Natural killer cell (primary cell): ENCODE results near the gene CCDC127. TPM values are rescaled to one million over a fixed set of nuclear protein-coding genes. Genes with fewer than 3 reads are reported as not detected.
"Not testable (repeated sequence)": the region's sequence is repeated elsewhere in the genome, so short reads cannot be mapped to it uniquely, and the experiment has no call there.

Source experiments
- ATAC-seq, 3 donors: fragments of 150-1000 bp in 2 of 3; fragments of 200-7000 bp in 1 of 3; cut with Tn5 transposase; 1 replicate in 1 of 3; 2 replicates in 2 of 3; pipeline ENCODE4 v1.10.0; 2021; ENCODE audit warnings: mild to moderate bottlenecking in 2 of 3, moderate library complexity in 2 of 3
- DNase-seq, 2 donors: peaks; one replicate each; pipeline versions ENCODE4 v3.0.0 to v3.0.0-alpha.2; 2013 to 2021; ENCODE audit warnings: mixed read lengths in 1 of 2
- H3K27ac ChIP-seq: one replicate; pipeline ENCODE4 v1.5.1; 2013; ENCODE audit warnings: mild to moderate bottlenecking, low read length
- H3K27me3 ChIP-seq: one replicate; pipeline ENCODE4 v1.6.1; 2013; ENCODE audit warnings: low read length; ENCODE audit not compliant: control insufficient read depth, insufficient read depth
- H3K36me3 ChIP-seq: one replicate; pipeline ENCODE4 v1.6.1; 2013; ENCODE audit warnings: low read length; ENCODE audit not compliant: control insufficient read depth, insufficient read depth
- H3K4me1 ChIP-seq: one replicate; pipeline ENCODE4 v1.6.1; 2013; ENCODE audit warnings: low read length; ENCODE audit not compliant: control insufficient read depth, insufficient read depth
- H3K4me3 ChIP-seq: one replicate; pipeline ENCODE4 v1.5.1; 2013; ENCODE audit warnings: low read length
- H3K9me3 ChIP-seq: one replicate; pipeline ENCODE4 v1.6.1; 2013; ENCODE audit warnings: low read length; ENCODE audit not compliant: control insufficient read depth, insufficient read depth
- H3K27ac Mint-ChIP-seq, 2 donors: one replicate each; pipeline ENCODE4 v1.8.0; 2022; ENCODE audit warnings: mild to moderate bottlenecking in 2 of 2, mixed read lengths in 2 of 2, moderate library complexity in 1 of 2
- H3K27me3 Mint-ChIP-seq, 2 donors: one replicate each; pipeline ENCODE4 v1.8.0; 2022; ENCODE audit warnings: low read depth in 2 of 2, mixed read lengths in 2 of 2
- H3K36me3 Mint-ChIP-seq: one replicate; pipeline ENCODE4 v1.8.0; 2022; ENCODE audit warnings: mixed read lengths
- H3K4me1 Mint-ChIP-seq, 2 donors: one replicate each; pipeline ENCODE4 v1.8.0; 2022; ENCODE audit warnings: mixed read lengths in 2 of 2
- H3K4me3 Mint-ChIP-seq: one replicate; pipeline ENCODE4 v1.8.0; 2022; ENCODE audit warnings: mild to moderate bottlenecking, moderate library complexity, mixed read lengths
- H3K9me3 Mint-ChIP-seq, 2 donors: one replicate each; pipeline ENCODE4 v1.8.0; 2022; ENCODE audit warnings: mixed read lengths in 2 of 2
- CTCF ChIP-seq: fragments of 200-600 bp; IDR thresholded peaks from one replicate; pipeline ENCODE4 v1.8.0; 2022; ENCODE audit warnings: antibody characterized with exemption
- WGBS: methylation state at CpG from one replicate; pipeline ENCODE4 v1.1.7; 2013; ENCODE audit warnings: missing lambda C conversion rate; ENCODE audit not compliant: insufficient coverage; 5-methylcytosine and 5-hydroxymethylcytosine counted together
- intact Hi-C: fragments of 100-400 bp; cut with micrococcal nuclease; formaldehyde crosslinking; loops from one replicate; pipeline ENCODE4 v1.14.2; 2022
- total RNA-seq, 4 donors: library from RNA; stranded (reverse); fragments of 120-200 nt in 1 of 4; gene quantifications; one replicate each; pipeline versions ENCODE4 v1.2.3 to v1.2.4, GENCODE V29; 2013 to 2022

CCDC127 gene
- total RNA-seq, 3 donors from 2014 or later (not counting 1 experiment from before 2014, with no cell fraction given) = 4.4 to 6.2 (median 5.4) TPM

GRCh38 chr5:264338-264737 is 46.4 kb upstream of the CCDC127 start:
- WGBS = 86% methylated on average over 10 of the region's 10 CpGs
- Histone ChIP-seq H3K4me3 (no peak overlapping the region), H3K36me3 (peaks cover 16% of the 10 kb centered on the region), H3K27me3 (no peaks in the 10 kb centered on the region), H3K4me1 (no peaks in the 10 kb centered on the region), H3K9me3 (no peaks in the 10 kb centered on the region), H3K27ac (no peak overlapping the region)
- intact Hi-C loops = no loop called here
- no peak overlapping the region for H3K4me3 Mint-ChIP-seq
- H3K27ac Mint-ChIP-seq = no peak overlapping the region
- H3K4me1 Mint-ChIP-seq = no peaks in the 10 kb centered on the region
- H3K9me3 Mint-ChIP-seq = no peaks in the 10 kb centered on the region
- ATAC-seq = no peak
- DNase-seq = no peak
- H3K36me3 Mint-ChIP-seq = no peaks in the 10 kb centered on the region
- no peaks in the 10 kb centered on the region for H3K27me3 Mint-ChIP-seq
- no peak for TF ChIP-seq CTCF

- DNase-seq, H3K4me1 ChIP-seq, intact Hi-C loops, H3K27ac ChIP-seq, H3K36me3 Mint-ChIP-seq, H3K9me3 Mint-ChIP-seq, ATAC-seq, H3K27me3 Mint-ChIP-seq, H3K4me1 Mint-ChIP-seq, H3K9me3 ChIP-seq, H3K27me3 ChIP-seq, H3K27ac Mint-ChIP-seq, H3K4me3 Mint-ChIP-seq, H3K4me3 ChIP-seq: not testable (repeated sequence)
- peaks cover 16% of the 10 kb centered on the region for H3K36me3 ChIP-seq
- 86% methylated on average over 9 of the region's 9 CpGs for WGBS
Observed at GRCh38 chr5:263275-263974, 45.5 kb upstream of the CCDC127 start.

- Mint-ChIP-seq H3K9me3 (no peaks in the 10 kb centered on the region), H3K27ac (no peak overlapping the region), H3K4me1 (peaks cover 0 to 7% of the 10 kb centered on the region in 2 donors), H3K36me3 (no peaks in the 10 kb centered on the region), H3K4me3 (no peak overlapping the region), H3K27me3 (no peaks in the 10 kb centered on the region)
- TF ChIP-seq CTCF = no peak
- H3K27me3 ChIP-seq = no peaks in the 10 kb centered on the region
- H3K4me1 ChIP-seq = no peaks in the 10 kb centered on the region
- H3K36me3 ChIP-seq = peaks cover 28% of the 10 kb centered on the region
- no peaks in the 10 kb centered on the region for H3K9me3 ChIP-seq
- no peak overlapping the region for H3K27ac ChIP-seq
- 98% methylated on average over 13 of the region's 13 CpGs for WGBS
- ATAC-seq (no peak), DNase-seq (no peak)
- no peak overlapping the region for H3K4me3 ChIP-seq
- intact Hi-C loops = no loop called here
Observed at GRCh38 chr5:257148-257547, 39.2 kb upstream of the CCDC127 start.

- H3K4me3 ChIP-seq, H3K27ac Mint-ChIP-seq, intact Hi-C loops, H3K27me3 Mint-ChIP-seq, H3K9me3 Mint-ChIP-seq, DNase-seq, H3K9me3 ChIP-seq, H3K36me3 Mint-ChIP-seq, H3K4me3 Mint-ChIP-seq, H3K4me1 ChIP-seq, ATAC-seq, H3K27ac ChIP-seq, H3K4me1 Mint-ChIP-seq, H3K27me3 ChIP-seq: not testable (repeated sequence)
- H3K36me3 ChIP-seq = peaks cover 30% of the 10 kb centered on the region
- 100% methylated on average over 5 of the region's 8 CpGs for WGBS
Observed at GRCh38 chr5:256347-256746, 38.4 kb upstream of the CCDC127 start.

- H3K27me3 ChIP-seq, H3K4me1 Mint-ChIP-seq, H3K27ac ChIP-seq, H3K4me1 ChIP-seq, H3K9me3 Mint-ChIP-seq, ATAC-seq, DNase-seq, H3K4me3 ChIP-seq, H3K36me3 Mint-ChIP-seq, H3K27me3 Mint-ChIP-seq, H3K27ac Mint-ChIP-seq, intact Hi-C loops, H3K4me3 Mint-ChIP-seq, H3K9me3 ChIP-seq: not testable (repeated sequence)
- WGBS = 100% methylated on average over 4 of the region's 7 CpGs
- peaks cover 35% of the 10 kb centered on the region for H3K36me3 ChIP-seq
Observed at GRCh38 chr5:255116-255515, 37.2 kb upstream of the CCDC127 start.

GRCh38 chr5:254322-254721 is 36.4 kb upstream of the CCDC127 start:
- DNase-seq, ATAC-seq, H3K36me3 Mint-ChIP-seq, H3K9me3 Mint-ChIP-seq, H3K4me3 ChIP-seq, intact Hi-C loops, H3K9me3 ChIP-seq, H3K27ac Mint-ChIP-seq, H3K27me3 ChIP-seq, H3K4me1 ChIP-seq, H3K4me3 Mint-ChIP-seq, H3K27me3 Mint-ChIP-seq, H3K27ac ChIP-seq: not testable (repeated sequence)
- H3K36me3 ChIP-seq = peaks cover 37% of the 10 kb centered on the region
- 97% methylated on average over 8 of the region's 15 CpGs for WGBS
- peaks cover 5 to 13% of the 10 kb centered on the region in 2 donors for H3K4me1 Mint-ChIP-seq
